Stimulated activated CD8-positive, alpha-beta memory T cell treated with anti-CD3 and anti-CD28 coated beads, Interleukin-15, amount 100 ng/mL, for 24 hours (primary cell): ENCODE data around the gene AKR7A2.

Experiments used
- DNase-seq: peaks from one replicate; pipeline ENCODE4 v3.0.0-alpha.2; 2020; ENCODE audit warnings: low read depth

AKR7A2 gene

GRCh38 chr1:19311931-19312781 is at the start of gene AKR7A2, which contains the start of gene SLC66A1:
TSS of gene AKR7A2 (minus strand) at chr1:19312144. CDS start at chr1:19312124, 20 bp downstream.
TSS of gene SLC66A1 (plus strand) at chr1:19312326. CDS start at chr1:19317678, 5,352 bp downstream.
- peak; percentile 84 for DNase-seq

GRCh38 chr1:19360843-19361610 is 49.1 kb upstream of the AKR7A2 start:
- DNase-seq, result no peak

- DNase-seq, result no peak
These were observed 48.5 kb upstream of the AKR7A2 start for GRCh38 chr1:19360432-19360831.

- DNase-seq, result no peak
These were observed 48.1 kb upstream of the AKR7A2 start for GRCh38 chr1:19360016-19360415.

- DNase-seq, result no peak
These were observed 47.4 kb upstream of the AKR7A2 start for GRCh38 chr1:19359357-19359756.

- DNase-seq, result no peak
These were observed 46.8 kb upstream of the AKR7A2 start for GRCh38 chr1:19358710-19359109.

GRCh38 chr1:19357299-19357986 is 45.5 kb upstream of the AKR7A2 start:
- no peak for DNase-seq

- DNase-seq, result no peak
These were observed 44.3 kb upstream of the AKR7A2 start for GRCh38 chr1:19356266-19356665.

GRCh38 chr1:19354531-19354981 is 42.6 kb upstream of the AKR7A2 start:
- no peak for DNase-seq

GRCh38 chr1:19353596-19353995 is 41.7 kb upstream of the AKR7A2 start:
- DNase-seq, result no peak

- DNase-seq, result no peak
These were observed 40.9 kb upstream of the AKR7A2 start for GRCh38 chr1:19352839-19353238.

- no peak for DNase-seq
These were observed 39.9 kb upstream of the AKR7A2 start for GRCh38 chr1:19351873-19352272.

- DNase-seq, result no peak
These were observed 38.6 kb upstream of the AKR7A2 start for GRCh38 chr1:19350566-19350965.

- no peak for DNase-seq
These were observed 38.1 kb upstream of the AKR7A2 start for GRCh38 chr1:19349999-19350398.

GRCh38 chr1:19348441-19349198 is 36.7 kb upstream of the AKR7A2 start:
- DNase-seq, result no peak

GRCh38 chr1:19347533-19348172 is 35.7 kb upstream of the AKR7A2 start:
- DNase-seq, result no peak

- DNase-seq, result no peak
These were observed 34.1 kb upstream of the AKR7A2 start for GRCh38 chr1:19346026-19346425.

GRCh38 chr1:19345391-19345790 is 33.4 kb upstream of the AKR7A2 start:
- DNase-seq, result no peak

- DNase-seq, result no peak
These were observed 32.9 kb upstream of the AKR7A2 start for GRCh38 chr1:19344831-19345230.

GRCh38 chr1:19344372-19344810 is 32.4 kb upstream of the AKR7A2 start:
- DNase-seq, result no peak
